HG02763 (cell line): Measurements from ENCODE around the gene DENND1A.
"Not testable (repeated sequence)": the region's sequence is repeated elsewhere in the genome, so short reads cannot be mapped to it uniquely, and the experiment has no call there.

ENCODE experiments used
- ATAC-seq: cut with Tn5 transposase; IDR thresholded peaks from one replicate; pipeline ENCODE4 v1.9.1; 2021; ENCODE audit warnings: mild to moderate bottlenecking, moderate library complexity; ENCODE audit not compliant: unreplicated experiment

DENND1A gene, protein sequence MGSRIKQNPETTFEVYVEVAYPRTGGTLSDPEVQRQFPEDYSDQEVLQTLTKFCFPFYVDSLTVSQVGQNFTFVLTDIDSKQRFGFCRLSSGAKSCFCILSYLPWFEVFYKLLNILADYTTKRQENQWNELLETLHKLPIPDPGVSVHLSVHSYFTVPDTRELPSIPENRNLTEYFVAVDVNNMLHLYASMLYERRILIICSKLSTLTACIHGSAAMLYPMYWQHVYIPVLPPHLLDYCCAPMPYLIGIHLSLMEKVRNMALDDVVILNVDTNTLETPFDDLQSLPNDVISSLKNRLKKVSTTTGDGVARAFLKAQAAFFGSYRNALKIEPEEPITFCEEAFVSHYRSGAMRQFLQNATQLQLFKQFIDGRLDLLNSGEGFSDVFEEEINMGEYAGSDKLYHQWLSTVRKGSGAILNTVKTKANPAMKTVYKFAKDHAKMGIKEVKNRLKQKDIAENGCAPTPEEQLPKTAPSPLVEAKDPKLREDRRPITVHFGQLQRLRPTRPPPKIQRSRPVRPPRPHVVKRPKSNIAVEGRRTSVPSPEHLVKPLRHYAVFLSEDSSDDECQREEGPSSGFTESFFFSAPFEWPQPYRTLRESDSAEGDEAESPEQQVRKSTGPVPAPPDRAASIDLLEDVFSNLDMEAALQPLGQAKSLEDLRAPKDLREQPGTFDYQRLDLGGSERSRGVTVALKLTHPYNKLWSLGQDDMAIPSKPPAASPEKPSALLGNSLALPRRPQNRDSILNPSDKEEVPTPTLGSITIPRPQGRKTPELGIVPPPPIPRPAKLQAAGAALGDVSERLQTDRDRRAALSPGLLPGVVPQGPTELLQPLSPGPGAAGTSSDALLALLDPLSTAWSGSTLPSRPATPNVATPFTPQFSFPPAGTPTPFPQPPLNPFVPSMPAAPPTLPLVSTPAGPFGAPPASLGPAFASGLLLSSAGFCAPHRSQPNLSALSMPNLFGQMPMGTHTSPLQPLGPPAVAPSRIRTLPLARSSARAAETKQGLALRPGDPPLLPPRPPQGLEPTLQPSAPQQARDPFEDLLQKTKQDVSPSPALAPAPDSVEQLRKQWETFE

DNA sequence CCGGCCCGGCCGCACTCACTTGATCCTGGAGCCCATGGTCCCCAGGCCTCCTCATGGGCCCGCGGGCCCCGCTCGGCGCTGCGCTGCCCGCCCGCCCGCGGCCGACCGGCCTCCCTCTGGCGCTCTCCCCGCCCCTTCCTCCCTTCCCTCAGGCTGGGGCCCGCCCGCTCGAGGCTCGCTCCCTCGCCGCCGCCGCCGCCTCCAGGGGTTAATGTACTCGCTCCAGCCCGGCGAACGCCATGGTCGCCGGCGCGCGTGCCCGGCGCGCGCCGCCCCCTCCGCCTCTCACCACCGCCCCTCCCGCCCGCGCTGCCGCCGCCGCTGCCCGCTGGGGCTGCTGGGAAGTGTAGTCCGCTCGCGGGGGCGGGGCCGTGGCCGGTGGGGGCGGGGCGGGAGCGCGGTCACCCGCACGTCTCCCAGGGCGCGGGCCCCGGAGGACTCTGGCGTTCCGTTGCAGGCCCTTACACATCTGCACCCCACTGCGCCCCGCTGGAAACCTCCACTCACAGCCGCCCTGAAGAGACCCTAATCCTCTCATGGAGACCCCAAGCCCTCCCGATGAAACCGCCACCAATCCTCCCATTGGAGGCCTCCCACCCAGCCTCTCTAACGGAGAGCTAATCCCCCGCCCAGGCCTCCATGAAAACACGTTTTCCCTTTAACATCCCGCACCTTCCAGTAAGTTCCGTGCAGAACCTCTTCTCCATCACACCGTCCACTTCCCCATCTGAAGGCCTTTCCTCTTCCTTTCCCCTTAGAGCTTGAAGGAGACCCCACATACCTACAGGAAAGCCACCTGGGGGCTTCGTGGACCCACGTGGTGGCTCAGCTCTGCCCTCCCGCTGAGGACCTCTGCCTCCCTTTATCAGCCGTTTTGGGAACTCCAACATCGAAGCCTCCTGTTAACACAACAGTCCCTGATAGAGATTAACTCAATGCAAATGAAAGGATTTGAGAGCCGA is at the start of gene DENND1A:
TSS of gene DENND1A (minus strand) at position 257 of the 962 bp plus-strand sequence. CDS start at position 36, 221 bp downstream.
- ATAC-seq, result peak; percentile 75

DNA sequence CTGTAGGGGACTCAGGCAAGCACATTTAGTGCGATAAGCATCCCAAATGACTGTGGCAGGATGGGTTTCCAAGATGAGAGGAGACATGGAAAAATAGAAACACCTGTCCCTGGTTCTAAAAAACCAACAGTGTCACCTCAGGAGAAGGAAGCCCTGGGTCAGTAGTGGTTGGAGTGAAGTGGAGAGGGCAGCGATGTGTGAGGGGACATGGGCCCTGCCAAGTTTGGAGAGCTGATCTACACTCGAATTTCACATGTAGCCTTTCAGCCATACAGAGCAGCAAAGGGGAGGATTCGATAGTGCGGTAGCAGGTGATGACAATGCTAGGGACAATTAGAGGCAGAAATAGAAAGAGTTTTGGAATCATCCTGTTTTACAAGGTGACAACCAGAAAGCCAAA is 49.1 kb upstream of the DENND1A start:
- ATAC-seq, result no peak

DNA sequence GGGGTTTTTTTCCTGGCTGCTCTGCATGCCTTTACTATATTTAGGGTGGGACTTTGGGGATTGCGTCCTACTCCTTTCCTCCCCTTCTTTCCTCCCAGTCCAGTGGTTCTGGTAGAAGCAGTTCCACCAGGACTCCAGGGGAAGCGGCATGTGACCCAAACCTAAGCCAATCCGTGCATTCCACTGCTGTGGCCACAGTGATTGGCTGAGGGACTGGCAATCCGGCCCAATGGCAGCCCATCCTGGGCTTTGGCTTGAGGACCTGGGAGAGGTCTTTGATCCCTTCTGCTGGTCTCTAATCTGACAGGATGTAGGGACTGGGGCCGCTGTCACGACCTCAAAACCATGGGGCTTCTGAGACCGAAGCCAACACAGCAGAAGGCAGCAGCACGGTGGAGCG is 46.7 kb upstream of the DENND1A start:
- ATAC-seq, result not testable (repeated sequence)

DNA sequence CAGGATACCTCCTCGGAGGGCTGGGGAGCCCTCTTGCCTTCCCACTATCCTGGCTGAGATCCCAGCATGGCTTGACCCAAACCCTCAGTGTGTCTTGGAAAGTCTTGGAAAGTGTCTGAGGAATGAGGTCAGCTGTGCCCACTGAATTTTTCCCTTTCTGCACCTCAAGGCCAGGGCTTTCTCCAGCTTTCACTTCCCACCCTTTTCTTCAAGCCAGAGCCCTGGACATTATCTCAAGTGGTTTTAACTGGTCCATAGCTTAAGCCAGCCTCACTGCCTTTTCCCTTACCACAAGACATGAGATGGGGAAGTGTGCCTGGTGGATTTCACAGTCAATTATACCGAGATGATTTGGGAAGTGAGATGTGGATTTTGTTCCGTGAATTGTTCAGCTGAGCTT is 45.9 kb upstream of the DENND1A start:
- ATAC-seq, result no peak

DNA sequence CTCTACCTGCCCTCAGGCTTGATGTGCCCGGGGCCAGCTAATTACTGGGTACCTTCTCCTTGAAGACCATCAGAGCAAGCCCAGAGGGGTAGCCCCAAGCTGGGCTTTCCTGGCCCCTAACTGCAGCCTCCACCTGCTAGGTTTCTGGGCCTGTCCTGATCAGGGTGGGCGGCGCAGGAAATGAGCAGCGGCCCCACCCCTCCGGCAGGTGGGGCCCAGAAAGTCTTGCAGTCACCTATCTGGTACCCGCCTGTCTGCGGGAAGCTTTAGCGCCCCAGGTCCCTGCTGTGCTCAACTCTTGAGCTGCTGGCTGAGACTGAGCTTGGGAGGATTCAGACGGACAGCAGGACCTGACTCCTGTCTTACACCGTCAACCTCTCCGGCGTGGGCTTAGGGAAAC is 44.5 kb upstream of the DENND1A start:
- ATAC-seq, result no peak

DNA sequence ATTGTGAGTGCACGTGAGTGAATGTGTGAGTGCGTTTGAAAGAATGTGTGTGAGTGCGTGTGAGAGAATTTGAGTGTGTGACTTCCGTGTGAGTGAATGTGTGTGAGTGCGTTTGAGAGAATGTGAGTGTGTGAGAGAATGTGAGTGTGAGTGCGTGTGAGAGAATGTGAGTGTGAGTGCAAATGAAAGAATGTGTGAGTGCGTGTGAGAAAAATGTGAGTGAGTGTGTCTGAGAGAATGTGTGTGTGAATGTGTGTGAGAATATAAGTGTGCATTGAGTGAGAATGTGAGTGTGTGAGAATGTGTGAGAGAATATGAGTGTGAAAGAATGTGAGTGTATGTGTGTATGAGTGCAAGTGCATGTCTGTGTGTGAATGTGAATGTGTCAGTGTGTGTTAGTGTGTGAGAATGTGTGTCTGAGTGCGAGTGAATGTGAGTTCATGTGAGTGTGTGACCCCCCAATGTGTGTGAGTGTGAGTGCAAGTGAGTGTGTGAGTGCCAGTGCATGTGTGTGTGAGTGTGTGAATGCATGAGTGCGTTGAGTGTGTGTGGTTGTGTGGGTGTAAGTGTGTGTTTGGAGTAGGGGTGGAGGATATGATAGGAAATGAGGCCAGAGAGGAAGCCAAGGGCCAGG is 43.8 kb upstream of the DENND1A start:
- no peak for ATAC-seq

DNA sequence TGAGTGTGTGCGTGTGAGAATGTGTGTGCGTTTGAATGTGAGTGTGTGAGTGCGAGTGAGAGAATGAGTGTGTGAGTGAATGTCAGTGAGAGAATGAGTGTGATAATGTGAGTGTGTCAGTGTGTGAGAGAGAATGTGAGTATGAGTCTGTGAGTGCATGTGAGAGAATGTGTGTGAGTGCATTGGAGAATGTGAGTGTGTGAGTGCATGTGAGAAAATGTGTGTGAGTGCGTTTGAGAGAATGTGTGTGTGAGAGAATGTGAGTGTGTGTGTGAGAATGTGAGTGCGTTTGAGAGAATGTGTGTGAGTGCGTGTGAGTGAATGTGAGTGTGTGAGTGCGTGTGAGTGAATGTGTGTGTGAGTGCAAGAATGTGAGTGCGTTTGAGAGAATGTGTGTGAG is 42.7 kb upstream of the DENND1A start:
- no peak for ATAC-seq

DNA sequence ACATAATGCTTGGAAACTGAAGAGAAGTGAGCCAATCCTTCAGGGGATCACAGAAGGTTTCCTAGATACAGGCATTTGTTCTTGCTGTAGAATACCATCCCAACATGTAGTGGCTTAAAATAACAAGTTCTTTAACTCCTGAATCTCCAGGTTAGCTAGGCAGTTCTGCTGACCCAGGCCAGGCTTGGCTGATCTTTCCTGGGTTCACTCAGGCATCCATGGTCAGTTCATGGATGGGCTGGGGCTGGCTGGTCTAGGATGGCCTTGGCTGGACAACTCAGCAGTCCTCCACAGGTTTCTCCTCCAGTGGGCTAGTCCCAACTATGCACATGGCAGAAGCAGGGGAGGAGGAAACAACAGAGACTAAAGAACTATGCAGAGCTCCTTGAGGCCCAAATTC is 37.4 kb upstream of the DENND1A start:
- no peak for ATAC-seq

DNA sequence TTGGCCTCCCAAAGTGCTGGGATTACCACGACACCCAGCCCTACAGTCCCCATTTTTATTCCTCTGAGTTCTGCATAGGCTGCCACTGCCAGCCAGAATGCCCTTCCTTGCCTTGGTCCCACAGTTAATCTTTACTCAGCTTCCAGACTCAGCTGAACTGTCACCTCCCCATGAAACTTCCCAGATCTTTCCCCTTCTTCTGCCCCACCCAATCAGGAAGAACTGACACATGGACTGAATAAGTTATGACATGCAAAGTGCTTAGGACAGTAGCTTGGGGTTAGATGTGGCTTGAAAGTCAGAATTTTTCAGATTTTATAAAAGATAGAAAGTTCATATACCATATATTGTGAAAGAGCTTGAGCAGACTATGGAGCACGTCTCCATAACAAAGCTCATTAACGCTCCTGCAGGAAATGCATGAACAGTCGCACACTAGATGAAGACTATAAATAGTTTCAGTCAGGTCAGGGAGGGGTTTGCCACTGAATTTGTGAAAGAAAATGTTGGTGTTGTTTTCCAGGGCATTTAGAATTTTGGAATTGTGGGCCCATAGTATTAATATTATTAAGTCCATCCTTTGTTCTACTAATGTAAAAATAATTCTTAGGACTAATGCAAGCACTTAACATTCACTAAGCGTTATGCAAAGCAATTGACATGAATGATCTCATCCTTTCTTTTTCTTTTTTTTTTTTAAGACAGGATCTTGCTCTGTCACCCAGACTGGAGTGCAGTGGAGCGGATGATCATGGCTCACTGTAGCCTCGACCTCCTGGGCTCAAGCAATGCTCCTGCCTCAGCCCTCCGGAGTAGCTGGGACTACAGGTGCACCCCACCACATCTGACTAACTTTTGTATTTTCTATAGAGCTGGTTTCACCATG is 36.1 kb upstream of the DENND1A start:
- no peak for ATAC-seq

DNA sequence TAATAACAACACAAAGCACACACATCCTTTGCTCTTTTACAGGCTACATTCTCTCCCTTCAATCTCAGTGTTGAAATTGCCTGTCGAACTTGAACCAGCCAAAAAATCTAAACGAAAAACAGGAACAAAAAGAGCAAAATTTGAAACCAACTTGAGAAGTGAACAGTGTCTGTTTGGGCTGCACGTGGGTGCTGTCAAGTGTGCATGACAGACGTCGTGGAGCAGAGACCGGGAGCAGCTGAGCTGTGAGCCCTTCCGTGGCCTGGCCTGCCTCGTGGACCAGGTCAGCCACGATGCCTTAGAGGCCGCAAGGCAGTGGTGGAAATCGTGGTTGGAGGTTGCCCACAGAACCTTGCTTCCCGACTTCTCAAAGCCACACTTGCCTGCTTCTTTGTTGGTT is 34.8 kb upstream of the DENND1A start:
- no peak for ATAC-seq

DNA sequence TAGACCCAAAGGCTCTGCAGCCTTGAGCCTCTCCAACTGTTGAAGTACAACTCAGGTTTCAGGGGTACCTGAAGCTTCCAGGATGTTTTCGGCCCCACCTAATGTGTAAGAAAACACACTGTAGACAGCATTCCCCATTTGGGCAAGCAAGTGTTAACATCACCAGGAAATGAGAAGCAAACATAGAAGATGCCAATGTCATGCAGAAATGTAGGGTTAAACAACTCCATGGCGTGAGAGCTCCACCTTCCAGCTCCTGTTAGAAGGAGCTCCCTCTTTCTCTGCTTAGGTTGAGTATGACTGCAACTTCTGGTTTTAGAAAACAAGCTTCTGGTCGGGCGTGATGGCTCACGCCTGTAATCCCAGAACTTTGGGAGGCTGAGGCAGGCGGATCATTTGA is 31.0 kb upstream of the DENND1A start:
- ATAC-seq, result no peak

DNA sequence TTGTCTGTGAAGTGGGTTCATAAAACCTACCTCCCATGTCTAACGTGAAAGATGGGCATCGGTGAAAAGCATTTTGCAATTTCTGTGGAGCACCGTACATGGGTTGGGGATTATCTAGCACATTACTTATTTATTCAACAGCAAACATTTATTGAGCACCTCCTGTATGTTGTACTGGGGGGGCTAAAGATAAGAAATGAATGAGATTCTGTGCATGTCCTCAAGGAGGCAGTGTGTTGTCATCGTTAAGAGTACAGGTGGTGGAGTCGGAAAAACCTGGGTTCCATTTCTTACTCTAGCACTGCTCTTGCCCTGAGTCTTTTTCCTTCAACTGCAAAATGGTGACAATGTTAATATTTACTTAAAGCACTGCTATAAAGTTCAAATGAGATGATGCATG is 30.4 kb upstream of the DENND1A start:
- ATAC-seq, result no peak

DNA sequence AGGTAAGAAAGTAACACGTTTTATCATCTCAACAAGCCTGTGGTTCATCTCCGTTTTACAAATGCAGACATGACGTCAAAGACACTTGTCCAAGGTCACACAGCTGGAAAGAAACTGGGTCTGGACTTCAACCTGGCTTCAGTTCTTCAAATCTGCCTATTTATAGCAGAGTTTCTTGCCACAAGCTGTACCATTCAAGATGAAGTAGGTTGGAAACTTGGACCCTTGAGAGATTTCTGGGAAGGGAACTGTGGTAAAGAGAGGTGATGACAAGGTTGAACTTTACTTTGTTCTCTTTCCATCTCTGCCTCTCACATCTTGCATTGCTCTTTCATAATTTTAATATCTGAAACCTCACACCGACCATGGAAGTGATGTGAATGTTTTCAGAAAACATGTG is 29.9 kb upstream of the DENND1A start:
- no peak for ATAC-seq

DNA sequence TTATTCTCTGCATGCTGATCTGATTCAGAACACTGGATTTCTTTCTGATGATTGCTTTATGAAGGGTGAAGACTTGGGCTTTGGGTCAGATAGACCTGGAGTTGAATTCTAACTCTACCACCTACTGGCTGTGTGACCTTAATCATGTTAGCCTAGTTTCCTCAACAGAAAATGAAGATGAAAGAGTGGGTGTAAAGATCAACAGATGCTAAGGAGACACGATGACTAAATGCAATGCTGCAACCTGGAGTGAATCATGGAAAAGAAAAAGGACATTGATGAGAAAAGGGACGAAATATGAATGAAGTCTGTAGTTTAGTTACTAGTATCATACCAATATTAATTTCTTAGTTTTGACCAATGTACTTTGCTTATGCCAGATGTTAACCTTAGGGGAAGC is 27.8 kb upstream of the DENND1A start:
- ATAC-seq, result no peak

DNA sequence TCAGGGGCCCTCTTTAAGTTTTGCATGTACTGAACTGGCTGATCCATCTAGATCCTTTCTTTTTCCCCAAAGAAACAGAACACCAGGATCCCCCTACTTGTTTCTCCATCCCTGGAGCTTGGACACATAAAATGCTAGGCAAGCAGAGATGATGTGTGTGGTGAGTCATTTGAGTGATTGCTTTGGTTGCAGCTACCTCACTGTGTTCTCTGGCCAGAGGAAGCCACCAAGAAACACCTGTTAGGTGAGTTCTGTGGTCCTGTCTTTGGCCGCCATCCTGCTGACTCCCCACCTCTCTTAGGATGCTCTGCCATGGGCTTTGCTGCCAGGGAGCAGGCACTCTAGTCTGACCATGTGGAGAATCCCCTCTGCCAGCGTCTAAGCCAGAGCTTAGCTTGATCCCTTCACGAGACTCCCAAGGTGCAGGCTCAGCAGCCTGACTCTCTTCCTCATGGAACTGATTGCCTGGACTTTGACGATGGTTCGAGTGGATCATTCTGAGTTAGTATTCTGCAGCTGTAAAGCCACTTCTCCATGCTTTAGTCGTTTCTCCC is 27.3 kb upstream of the DENND1A start:
- no peak for ATAC-seq

DNA sequence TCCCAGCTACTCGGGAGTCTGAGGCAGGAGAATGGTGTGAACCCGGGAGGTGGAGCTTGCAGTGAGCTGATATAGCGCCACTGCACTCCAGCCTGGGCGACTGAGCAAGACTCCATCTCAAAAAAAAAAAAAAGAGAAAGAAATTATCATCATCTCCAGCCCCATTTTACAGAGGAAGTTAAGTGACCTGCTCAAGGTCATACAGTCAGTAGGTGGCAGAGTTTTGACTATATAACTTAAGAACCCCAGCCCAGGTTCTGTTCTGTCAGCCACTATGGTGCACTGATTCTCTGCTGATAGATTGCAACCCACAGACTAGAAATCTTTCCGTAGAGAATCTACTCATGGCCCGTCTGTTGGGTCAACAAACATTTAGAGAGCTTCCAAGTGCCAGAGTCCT is 25.7 kb upstream of the DENND1A start:
- no peak for ATAC-seq

DNA sequence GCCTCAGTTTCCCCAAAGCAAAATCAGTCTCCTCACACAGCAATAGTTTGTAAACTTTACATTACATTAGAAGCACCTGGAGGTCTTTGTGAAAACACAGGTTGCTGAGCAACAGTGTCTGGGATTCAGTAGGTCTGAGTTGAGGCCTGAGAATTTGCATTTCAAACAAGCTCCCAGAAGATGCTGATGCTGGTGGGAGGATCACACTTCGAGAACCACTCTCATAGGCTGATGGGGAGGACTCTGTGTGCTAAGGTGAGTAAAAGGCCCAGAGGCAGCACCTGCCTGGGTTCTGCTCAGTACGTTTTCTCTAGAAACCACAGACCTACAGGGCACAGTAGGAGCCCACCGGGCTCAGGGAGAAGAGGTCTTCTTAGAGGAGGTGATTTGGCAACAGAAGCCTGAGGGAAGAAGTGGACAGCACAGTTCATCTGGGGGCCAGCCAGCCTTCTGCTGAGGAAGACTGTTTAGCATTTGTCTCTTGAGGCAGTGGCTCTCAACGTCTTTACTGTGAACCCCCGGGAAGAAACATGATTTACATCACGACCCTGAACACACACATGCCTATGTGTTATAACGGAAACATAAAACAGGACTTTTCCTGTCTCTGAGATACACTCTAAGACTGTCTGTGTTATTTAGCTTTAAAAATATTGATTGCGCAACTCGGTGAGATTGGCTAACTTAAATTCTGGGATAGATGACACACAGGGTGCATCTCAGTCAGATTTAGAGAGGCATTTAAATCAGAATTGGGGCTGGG is 24.8 kb upstream of the DENND1A start:
- no peak for ATAC-seq
